Activated CD8-positive, alpha-beta memory T cell treated with anti-CD3 and anti-CD28 coated beads for 1 hour (primary cell): Measurements from ENCODE around the gene CHD5.

Experiments
- DNase-seq, 2 donors: peaks; one replicate each; pipeline ENCODE4 v3.0.0-alpha.2; 2020; ENCODE audit warnings: low read depth in 1 of 2; ENCODE audit errors: extremely low read depth in 1 of 2

The CHD5 gene

DNA sequence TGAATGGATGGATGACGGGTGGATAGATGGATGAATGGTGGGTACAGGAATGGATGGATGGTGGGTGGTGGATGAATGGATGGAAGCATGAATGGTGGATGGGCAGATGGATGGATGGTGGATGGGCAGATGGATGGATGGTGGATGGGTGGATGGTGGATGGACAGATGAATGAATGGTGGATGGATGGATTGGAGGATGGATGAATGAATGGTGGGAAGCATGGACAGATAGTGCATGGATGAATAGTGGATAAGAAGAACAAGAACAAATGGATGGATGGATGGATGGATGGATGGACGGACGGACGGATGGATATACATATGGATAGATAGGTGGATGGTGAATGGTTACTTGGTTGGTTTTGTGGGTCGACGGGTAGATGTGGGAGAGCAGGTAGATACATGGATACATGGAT, 4.7 kb downstream of the CHD5 start:
- no peak for DNase-seq

DNA sequence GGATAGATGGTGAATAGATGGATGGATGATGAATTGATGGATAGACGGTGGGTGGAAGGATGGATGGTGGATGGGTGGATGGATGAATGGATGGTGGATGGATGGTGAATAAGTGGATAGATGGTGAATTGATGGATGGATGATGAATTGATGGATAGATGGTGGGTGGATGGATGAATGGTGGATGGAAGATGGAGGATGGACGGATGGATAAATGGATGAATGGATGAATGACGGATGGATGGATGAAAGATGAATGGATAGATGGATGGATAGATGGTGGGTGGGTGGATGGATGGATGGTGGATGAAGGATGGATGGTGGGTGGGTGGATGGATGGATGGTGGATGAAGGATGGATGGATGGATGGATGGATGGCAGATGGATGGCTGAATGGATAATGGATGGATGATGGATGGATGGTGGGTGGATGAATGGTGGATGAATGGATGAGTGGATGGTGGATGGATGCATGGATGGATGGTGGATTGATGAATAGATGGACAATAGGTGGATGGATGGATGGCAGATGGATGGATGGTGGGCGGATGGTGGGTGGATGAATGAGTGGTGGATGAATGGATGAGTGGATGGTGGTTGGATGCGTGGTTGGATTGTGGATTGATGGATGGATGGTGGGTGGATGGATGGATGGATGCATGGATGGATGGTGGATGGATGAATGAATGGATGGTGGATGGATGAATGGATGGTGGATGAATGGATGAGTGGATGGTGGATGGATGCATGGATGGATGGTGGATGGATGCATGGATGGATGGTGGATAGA, 5.3 kb downstream of the CHD5 start:
- DNase-seq = no peak

DNA sequence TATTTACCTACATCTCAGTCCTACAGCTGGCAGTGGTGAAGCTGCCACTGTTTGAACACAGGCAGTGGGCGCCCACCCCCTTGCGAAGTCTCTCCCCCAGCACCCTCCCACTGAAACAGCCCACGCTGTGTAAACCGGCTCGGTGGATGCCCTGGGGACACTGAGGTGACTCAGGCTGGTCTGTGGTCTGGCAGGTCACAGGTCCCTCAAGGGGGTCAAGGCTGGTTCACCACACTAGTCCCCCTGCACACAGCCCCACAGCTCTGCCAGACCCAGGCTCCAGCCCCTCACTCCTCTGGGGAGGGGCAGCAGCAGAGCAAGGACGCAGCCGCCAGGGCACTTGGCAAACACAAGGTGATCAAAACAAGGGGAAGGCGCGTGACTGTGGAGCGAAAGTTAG, 7.6 kb downstream of the CHD5 start:
- DNase-seq = no peak

DNA sequence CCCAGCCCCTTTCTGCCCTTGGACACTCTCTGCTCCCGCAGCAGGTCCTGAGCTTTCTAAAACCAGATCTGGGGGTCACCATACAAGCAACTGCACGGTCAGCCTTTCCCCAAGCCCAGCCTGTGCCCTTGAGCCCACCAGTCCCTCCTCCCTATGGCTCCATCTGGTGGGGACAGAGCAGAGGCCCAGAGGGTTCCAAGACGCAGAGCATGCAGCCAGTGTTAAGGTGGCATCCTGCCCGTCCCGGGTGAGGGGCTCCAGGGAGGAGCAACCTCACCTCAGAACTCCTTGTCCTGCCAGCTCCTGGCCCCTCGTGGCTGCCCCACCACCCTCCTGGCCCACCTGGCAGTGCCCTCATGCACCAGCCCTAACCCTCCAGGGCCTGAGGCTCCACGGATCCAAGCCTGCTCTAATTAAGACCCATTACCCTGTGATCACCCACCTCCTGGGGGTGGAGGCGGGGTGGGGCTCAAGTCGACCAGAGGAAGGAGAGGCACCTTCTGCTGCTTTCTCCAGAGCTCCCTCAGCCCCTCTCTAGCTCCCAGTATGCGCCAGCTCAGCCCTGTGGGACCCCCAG, 8.5 kb downstream of the CHD5 start:
- DNase-seq = no peak

DNA sequence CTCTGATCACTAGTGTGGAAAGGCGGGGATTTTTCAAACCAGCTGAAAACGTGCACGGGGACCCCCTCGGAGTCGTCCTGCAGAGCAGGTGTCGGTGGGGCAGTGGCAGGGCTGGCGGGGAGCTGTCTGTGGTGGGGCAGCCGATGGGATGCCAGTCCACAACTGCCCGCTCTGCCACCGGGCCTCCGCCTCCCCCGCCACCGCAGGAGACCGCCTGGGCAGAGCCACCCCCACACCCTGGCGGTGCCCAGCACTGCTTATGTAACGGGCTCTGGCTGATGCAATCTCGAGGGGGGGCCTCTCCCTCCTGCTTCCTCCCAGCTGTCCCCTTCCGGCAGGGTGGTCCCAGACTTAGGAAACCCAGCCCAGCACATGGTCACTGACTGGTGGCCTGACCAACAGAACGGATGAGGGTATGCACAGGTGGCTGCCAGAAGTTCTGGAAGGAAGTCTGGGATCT, 9.3 kb downstream of the CHD5 start:
- no peak for DNase-seq

DNA sequence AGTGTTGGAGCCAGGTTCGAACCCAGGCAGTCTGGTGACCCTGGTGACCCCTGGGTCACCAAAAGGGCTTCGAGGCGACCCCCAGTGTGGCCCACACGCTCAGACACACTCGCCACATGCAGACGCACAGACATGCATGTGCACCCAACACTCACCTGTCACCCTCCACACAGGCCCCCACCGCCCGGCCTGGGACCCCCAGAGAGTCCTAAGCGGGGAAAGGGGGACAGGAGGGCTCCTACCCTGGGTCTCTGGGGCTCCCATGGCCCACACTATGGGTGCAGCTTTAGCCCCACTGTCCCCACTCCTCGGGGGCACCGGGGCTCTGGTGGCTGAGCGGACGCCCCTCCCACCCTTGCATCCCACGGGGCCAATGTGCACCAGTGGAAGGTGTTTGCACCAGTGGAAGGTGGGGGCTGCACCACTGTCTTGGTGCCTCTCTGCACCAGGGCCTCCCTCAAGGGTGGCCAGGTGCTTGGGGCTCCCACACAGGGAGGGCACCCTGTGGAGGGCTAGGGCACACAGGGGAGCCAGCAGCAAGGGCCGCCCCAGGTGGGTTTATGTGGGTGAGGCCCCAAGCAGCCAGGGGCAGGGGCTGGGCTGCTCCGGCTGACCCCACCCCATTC, 9.9 kb downstream of the CHD5 start:
- DNase-seq = no peak

DNA sequence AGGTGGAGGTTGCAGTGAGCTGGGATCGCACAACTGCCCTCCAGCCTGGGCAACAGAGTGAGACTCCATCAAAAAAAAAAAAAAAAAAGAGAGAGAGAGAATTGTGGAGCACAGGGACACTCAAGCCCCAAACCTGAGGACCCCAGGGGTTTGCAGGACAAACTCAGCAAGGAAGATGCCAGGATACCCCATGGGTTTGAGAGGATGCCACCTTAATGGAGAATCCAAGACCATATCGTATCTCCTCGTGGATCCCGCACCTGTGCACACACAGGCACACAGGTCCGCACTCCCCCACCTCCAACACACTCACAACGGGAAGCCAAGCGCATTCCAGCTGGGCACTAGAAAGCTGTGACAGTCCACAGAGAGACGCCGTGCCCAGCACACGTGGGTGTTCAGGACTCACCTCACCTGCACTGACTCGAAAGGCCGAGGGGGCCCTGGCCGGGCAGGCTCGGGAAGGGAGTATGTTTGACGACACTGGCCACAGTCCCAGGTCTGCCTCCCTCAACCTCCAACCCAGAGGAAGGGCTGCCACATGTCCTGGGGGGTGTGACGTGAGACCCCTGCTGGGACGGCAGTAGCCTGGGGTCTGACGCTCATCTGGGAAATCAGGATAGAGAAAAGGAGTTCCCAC, 11.1 kb downstream of the CHD5 start:
- DNase-seq = no peak

DNA sequence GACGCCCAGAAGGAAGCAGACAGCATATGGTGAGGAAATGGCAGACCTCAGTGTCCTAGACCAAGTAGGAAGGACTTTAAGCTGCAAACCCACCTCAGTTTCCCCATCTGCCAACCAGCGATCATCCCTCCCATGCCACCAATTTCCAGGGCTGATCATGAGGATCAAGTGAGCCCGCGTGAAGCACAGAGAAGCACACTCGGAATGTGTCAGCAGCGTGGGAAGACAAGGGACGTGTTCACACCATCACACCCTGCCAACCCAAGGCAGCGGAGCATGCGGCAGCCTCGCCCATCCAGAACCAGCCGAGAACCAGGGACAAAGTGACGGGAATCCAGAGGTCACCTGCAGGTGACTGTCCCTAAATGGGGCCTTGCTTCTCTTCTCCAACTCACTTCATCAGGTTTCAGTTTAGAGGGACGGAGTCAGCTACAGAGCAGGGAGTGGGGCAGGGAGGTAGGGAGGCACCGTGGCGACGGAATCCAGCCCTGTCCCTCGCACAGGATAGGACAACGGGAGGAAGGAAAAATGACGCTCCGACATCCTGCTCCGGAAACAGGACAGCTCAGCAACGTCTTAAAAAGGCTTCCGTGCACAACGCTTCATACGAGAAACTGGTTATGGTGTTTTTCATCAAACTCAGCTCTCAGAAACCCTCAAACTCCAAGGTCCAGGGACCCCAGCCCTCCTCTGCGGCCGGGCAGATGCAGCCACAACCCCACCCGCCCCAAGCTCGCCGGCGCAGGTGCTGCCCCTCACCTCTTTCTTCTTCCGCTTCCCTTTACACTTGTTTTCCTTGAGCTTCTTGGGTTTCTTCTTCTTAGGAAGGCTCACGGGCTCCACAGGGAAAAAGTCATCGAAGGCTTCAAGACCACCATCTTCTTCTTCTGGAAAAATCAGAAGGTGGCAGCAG, 12.5 kb downstream of the CHD5 start:
- DNase-seq = no peak

DNA sequence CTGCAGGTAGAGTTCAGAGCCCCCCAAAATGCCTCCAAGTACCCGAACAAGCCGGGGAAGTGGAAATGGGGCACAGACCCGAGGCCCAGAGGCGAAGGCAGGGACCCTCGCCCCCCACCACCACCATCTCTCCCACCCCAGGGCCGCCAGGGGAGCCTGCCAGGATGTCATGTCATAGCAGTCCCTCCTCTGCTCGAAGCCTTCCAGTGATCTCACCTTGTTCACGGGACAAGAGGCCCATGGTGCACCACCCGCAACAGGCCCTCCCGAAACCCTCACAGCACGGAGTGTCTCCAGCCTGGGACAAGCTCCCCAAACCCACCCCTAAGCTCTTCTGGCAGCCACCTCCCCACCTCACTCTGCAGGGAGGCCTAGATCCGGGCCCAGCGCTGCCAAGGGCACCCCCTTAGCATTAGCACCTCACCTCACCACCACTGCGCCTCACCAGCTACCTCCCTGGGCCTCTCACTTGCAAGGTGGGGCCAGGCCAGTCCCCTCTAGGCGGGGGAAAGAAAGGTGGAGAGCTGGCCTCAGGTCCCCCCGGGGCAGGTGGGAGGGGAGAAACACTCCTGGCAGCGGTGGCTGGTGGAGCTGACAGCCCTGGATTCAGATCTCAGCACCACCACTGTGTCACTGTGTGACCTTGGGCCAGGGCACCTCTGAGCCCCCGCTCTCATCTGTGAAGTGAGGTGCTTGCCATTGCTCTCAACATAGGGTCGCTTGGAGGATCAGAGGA, 13.3 kb downstream of the CHD5 start:
- DNase-seq = no peak

DNA sequence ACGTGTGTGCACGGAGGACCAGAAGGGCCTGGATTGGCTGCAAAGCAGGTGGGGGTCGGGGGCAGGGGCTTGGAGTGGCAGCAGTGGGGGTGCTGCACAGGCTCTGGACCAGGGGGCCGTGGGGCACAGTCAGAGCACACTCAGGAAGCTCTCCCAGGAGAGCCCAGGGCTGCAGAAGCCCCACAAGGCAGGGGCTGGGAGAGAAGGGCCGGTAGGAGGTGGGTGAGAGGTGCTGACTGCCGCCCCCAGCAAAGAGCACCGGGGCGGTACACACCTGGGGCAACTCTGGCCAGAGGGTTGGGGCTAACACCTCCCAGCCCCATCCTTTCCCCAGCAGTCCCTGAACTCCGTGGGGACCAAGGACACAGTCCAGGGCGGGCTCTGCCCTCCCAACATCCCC, 13.9 kb downstream of the CHD5 start:
- no peak for DNase-seq

DNA sequence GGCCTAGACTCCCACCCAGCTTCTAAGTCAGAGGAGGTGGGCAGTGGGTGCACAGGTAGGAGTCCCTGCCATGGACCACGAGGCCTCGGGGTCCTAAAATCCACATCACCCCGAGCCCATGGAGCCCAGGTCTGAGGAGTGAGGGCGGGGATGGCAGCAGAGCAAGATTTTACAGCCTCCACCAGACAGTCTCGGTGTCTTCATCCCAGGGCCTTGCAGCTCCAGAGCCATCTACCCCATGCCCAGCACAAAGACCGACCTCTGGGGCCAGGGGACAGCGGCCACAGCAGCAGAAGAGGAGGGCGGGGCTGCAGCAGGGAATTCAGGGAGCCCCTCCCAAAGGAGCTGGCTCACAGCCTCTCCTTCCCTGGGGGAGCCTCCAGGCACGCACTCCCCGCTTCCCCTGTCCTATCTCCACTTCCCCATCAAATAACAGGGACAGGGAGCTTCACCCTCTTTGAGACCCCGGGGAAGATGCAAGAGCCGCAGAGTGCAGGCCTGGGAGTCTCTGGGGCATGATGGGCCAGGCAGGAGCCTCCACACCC, 14.6 kb downstream of the CHD5 start:
- DNase-seq = no peak

DNA sequence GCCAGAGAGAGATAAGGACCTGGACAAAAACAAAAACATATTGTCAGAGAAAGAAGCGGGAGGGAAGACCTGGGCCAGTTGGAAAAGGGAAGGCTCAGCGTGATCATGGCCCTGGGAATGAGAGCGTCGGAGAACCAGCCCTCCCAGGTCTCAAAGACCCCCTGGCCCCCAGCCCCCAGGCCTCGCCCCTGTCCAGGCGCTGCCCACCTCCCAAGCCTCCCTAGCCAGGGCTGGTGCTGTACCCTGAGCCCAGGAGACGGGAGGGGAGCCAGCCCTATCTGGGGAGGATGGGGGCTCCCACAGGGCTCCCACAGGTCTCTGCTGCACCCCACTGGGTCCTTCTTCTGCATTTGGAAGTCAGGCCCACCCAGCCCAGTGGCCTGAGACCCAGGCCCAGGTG, 15.1 kb downstream of the CHD5 start:
- DNase-seq = no peak

DNA sequence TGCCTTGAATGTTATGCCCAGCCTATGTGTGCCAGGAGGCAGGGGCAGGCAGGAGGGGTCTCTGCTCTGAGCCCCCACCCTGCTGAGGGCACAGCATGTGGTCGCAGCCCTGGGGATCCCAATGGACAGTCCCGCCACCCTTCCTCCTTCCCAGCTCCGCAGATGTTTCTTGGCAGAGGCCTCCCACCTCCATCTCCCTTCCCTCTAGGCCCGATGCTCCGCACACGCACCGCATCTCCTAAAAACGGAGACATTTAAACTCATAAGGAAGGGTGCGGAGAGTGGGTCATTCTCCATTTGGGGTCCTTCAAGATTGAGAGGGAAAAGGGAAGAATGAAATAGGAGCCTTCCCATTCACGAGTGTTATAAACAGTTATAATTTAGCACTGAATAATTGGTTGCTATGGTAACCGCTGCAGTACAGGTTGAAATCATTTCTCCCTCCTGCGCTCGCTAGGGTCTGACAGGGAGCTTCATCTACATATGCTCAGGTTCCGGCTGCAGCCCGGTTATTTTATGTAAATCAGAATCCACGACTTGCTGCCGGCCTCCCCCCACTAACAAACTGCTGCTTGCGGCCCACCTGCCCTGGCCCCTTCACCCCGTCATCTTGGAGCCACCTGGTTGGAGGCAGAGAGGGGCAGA, 16.0 kb downstream of the CHD5 start:
- DNase-seq = no peak

DNA sequence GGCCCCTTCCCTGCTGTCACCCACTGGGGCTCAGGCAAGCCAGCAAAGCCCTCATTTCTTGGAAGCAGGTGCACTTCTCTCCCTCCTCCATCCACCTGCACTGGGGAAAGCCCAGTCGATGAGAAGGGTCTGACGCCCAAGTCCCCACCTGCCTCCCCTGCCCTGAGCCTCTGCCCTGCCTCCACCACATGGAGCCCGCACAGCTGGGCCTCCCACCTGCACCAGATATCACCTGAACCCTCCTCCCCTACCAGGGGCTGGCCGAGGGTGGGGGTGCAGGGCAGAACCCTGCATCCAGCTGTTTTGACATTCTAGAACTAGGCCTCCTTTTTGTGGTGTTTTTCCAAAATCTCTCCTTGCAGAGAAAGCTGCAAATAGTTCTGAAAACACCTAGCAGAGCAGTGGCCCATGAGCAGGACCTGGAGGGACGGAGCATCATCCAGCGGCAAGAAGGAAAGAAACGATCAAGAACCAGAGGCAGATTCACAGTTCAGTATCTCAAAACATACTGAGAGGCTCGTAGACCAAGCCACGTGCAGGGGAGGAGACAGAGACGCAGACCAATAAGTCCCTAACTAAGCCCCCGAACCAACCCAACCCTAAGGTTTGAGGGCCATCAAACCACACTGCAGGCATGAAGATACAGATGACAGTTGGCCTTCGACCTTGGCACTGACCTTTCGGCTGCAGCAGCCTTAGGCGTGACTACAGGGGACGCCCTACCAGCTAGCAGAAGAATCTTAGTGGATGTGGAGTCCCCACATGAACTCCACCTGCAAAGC, 16.7 kb downstream of the CHD5 start:
- no peak for DNase-seq

DNA sequence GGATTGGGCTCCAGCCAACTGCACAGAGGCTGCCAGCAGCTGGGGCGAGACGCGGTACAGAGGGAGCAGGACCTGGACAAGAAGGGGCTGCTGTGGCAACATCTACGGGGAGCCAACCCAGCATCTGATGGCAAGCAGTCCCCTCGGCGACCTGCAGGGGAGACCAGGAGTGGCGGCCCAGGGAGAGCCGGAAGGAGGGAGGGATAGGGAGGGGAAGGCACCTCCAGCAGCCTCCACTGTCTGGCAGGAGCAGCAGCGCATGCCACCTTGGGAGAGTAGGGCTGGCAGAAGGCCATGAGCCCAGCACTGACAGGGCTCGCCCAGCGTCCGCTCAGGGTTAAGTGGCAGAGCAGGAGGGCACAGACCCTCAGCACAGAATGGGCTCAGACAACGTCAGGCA, 17.3 kb downstream of the CHD5 start:
- DNase-seq = no peak

DNA sequence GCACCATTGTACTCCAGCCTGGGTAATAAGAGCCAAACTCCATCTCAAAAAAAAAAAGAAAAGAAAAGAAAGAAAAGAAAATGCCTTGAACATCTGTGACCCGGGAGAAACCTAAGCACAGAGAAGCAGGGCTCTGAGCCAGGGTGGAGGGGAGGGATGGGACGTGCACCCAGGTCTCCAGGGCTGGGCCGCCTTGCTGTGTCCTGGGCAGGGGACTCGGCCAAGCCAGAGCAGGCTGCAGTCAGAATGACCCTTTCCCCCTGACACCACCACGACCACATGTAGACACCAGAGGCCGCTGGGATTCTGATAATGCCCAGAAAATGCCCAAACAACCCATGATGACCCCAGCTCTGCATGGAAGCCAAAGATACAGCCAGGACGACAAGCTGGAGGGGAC, 17.8 kb downstream of the CHD5 start:
- DNase-seq = no peak

DNA sequence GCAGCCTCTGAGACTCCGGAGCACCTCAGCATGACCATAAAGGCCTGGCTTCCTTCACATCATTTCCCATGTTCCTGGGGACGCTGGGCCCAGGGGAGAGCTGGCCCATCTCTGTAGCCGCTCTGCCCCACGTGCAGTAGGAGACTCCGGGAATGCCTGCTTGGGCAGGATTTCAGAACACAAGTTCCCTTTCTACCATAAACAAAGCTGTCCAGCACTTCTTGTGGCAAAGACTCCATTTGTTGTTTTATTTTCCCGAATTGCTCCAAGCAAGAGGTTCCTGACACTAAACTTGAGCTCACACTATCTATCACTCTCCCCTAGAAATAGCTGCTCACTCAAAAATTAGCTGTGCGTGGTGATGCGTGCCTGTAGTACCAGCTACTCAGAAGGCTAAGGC, 21.9 kb downstream of the CHD5 start:
- DNase-seq = no peak

DNA sequence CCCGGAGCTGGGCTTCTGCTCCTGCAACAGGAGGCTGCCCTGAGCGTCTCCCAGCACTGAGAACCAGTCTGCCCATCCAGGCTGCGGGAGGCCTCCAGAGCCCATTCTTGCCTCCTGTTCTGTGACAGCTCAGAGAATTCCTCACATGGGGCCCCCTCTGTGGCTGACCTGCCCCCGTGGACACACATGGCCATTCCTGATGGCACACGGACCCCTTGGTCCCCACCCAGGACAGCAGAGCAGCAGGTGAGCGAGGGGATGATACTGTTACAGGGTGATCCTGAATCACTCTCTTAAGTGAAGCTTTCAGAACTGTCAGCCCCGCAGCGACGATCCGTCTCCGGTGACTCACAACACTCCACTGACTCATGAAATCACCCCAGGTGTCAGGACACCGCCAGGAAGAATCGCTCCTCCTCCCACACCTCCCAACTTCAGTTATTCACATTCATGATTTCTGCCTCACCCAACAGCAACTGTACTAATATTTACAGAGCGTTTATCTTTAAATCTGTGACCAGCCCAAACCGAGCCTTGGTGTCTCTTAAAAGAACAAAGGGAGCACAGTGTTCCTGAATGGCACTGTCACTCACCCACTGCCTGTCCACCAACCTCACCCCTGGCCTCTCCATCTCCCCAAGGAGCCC, 22.5 kb downstream of the CHD5 start:
- no peak for DNase-seq
